PC-3 (cell line): ENCODE measurements around the gene SPESP1.

Source experiments
- EZH2phosphoT487 ChIP-seq: fragments of 300-600 bp; sonication (generic); IDR thresholded peaks from 2 replicates; pipeline ENCODE4 v1.6.1; 2018; ENCODE audit warnings: mild to moderate bottlenecking, antibody characterized with exemption, low read length, borderline replicate concordance
- TF ChIP-seq, protein P1 (sequence below): fragments of 300-600 bp; sonication (generic); conservative IDR thresholded peaks from 2 replicates; pipeline ENCODE4 v1.5.1; 2017; ENCODE audit warnings: antibody characterized with exemption, low read depth, mild to moderate bottlenecking, low read length

DNA sequence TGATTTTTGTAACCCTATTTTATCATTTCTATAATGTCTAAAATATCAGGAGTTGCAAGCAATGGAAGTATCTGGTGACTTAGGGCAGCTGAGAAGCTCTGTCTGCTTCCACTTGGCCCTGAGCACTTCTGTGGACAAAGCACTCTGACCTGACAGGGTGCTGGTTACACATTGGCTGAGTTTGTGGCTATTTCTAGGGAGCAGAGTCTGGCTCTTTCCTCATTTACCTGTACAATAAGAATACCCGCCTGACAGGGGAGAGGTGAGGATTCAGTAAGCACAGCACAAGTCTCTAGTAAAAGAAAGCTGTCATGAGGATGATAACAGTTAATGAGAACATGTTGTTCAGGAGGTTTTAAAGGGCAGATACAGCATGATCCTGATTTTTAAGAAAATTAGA is 33.3 kb upstream of the SPESP1 start:
- no peak for TF ChIP-seq EZH2phosphoT487
- TF ChIP-seq, protein P1, sequence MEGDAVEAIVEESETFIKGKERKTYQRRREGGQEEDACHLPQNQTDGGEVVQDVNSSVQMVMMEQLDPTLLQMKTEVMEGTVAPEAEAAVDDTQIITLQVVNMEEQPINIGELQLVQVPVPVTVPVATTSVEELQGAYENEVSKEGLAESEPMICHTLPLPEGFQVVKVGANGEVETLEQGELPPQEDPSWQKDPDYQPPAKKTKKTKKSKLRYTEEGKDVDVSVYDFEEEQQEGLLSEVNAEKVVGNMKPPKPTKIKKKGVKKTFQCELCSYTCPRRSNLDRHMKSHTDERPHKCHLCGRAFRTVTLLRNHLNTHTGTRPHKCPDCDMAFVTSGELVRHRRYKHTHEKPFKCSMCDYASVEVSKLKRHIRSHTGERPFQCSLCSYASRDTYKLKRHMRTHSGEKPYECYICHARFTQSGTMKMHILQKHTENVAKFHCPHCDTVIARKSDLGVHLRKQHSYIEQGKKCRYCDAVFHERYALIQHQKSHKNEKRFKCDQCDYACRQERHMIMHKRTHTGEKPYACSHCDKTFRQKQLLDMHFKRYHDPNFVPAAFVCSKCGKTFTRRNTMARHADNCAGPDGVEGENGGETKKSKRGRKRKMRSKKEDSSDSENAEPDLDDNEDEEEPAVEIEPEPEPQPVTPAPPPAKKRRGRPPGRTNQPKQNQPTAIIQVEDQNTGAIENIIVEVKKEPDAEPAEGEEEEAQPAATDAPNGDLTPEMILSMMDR = no peak
